K562 (cell line): ENCODE measurements around the gene DLGAP1. TPM values are rescaled to one million over a fixed set of nuclear protein-coding genes. Genes with fewer than 3 reads are reported as not detected.

Source experiments
- ATAC-seq: fragments of 200-7000 bp; cut with Tn5 transposase; 3 replicates; pipeline ENCODE4 v1.9.1; 2020; ENCODE audit warnings: moderate library complexity
- BruUV-seq: library from RNA; stranded (reverse); fragments of 400-500 nt; replicated peaks from 2 replicates; lab custom pipeline; 2021; lab: Mats Ljungman, UMichigan
- CTCF ChIA-PET: fragments of 300-600 bp; formaldehyde crosslinking; extraction: SDS; loops from one replicate; lab custom pipeline; 2021; ENCODE audit warnings: low intra/inter-chr PET ratio; lab: Yijun Ruan, JAX
- POLR2A ChIA-PET: fragments of 300-600, 350-650 bp; sonication (Branson Sonifier 250); formaldehyde crosslinking; extraction: SDS; loops from one replicate; lab custom pipeline; 2021; ENCODE audit warnings: antibody characterized with exemption, inconsistent platforms; lab: Yijun Ruan, JAX
- DNase-seq, 4 experiments: peaks; one replicate each; pipeline versions ENCODE4 v3.0.0 to v3.0.0-alpha.2; 2011 to 2018; ENCODE audit warnings: low spot score in 3 of 4, mixed read lengths in 3 of 4; ENCODE audit errors: extremely low read depth in 1 of 4
- FAIRE-seq: peaks from 2 replicates; lab custom pipeline; 2011; peaks lifted over from hg19 to GRCh38; lab: Jason Lieb, UNC
- H2AFZ ChIP-seq: 2 replicates; pipeline ENCODE4 v1.6.0; 2011; ENCODE audit warnings: low read depth, low read length, control low read depth, inconsistent platforms
- H3K27ac ChIP-seq: fragments of 200-600 bp; 3 replicates; pipeline ENCODE4 v1.8.0; 2011; ENCODE audit warnings: low read depth, mild to moderate bottlenecking, control low read depth, inconsistent platforms, low read length, moderate library complexity, mixed read lengths; ENCODE audit errors: extremely low read depth
- H3K27me3 ChIP-seq, 2 experiments: fragments of 300-600 bp in 1 of 2; 2 replicates in 1 of 2; 3 replicates in 1 of 2; pipeline versions ENCODE4 v1.6.0 to v1.8.0; 2011; ENCODE audit warnings: inconsistent platforms in 2 of 2, low read length in 2 of 2, mild to moderate bottlenecking in 1 of 2, mixed read lengths in 1 of 2, moderate library complexity in 1 of 2; ENCODE audit not compliant: control insufficient read depth in 2 of 2, insufficient read depth in 2 of 2
- H3K36me3 ChIP-seq: fragments of 300-600 bp; 3 replicates; pipeline ENCODE4 v1.8.0; 2011; ENCODE audit warnings: mild to moderate bottlenecking, low read length, inconsistent platforms; ENCODE audit not compliant: control insufficient read depth, insufficient read depth
- H3K4me1 ChIP-seq, 2 experiments: fragments of 200-600 bp in 1 of 2; replicated peaks in 1 of 2; 2 replicates in 1 of 2; 3 replicates in 1 of 2; pipeline versions ENCODE4 v1.5.1 to v1.8.0; 2011; ENCODE audit warnings: inconsistent platforms in 2 of 2, low read length in 2 of 2, mild to moderate bottlenecking in 1 of 2, mixed read lengths in 1 of 2, moderate library complexity in 1 of 2; ENCODE audit not compliant: control insufficient read depth in 2 of 2, insufficient read depth in 2 of 2
- H3K4me2 ChIP-seq: 2 replicates; pipeline ENCODE4 v1.6.1; 2011; ENCODE audit warnings: low read length, control low read depth, inconsistent platforms, mixed read lengths; ENCODE audit not compliant: insufficient read depth
- H3K4me3 ChIP-seq: fragments of 200-600 bp; sonication (generic), shearing (Covaris generic); 2 replicates; pipeline ENCODE4 v1.5.1; 2016; ENCODE audit warnings: control low read depth, inconsistent platforms
- H3K79me2 ChIP-seq: fragments of 200-600 bp; 3 replicates; pipeline ENCODE4 v1.8.0; 2011; ENCODE audit warnings: low read length, inconsistent platforms; ENCODE audit not compliant: control insufficient read depth, insufficient read depth
- H3K9ac ChIP-seq, 2 experiments: 2 replicates each; pipeline versions ENCODE4 v1.6.0 to v1.6.1; 2011; ENCODE audit warnings: low read depth in 2 of 2, low read length in 2 of 2, control low read depth in 1 of 2, inconsistent platforms in 1 of 2, mild to moderate bottlenecking in 1 of 2, mixed read lengths in 1 of 2; ENCODE audit not compliant: insufficient read depth in 1 of 2
- H3K9me1 ChIP-seq: one replicate; pipeline ENCODE4 v1.6.0; 2011; ENCODE audit warnings: inconsistent platforms, mild to moderate bottlenecking, low read length, moderate library complexity; ENCODE audit not compliant: control insufficient read depth, insufficient read depth
- H3K9me3 ChIP-seq: replicated peaks from 2 replicates; pipeline ENCODE4 v1.5.1; 2011; ENCODE audit warnings: low read depth, low read length, inconsistent platforms; ENCODE audit not compliant: control insufficient read depth, insufficient read depth
- H4K20me1 ChIP-seq: replicated peaks from 2 replicates; pipeline ENCODE4 v1.6.1; 2011; ENCODE audit warnings: low read length, inconsistent platforms, mixed read lengths; ENCODE audit not compliant: control insufficient read depth, insufficient read depth
- CREB3L1 ChIP-seq: fragments of 450-650 bp; IDR thresholded peaks from 2 replicates; pipeline ENCODE4 v1.6.1; 2014; ENCODE audit warnings: low read depth, mild to moderate bottlenecking, moderate library complexity, borderline replicate concordance
- JUNB ChIP-seq: fragments of 450-650 bp; formaldehyde crosslinking; conservative IDR thresholded peaks from 2 replicates; pipeline ENCODE4 v1.4.0; 2020; ENCODE audit warnings: mild to moderate bottlenecking
- RBFOX2 ChIP-seq: fragments of 200-400 bp; formaldehyde crosslinking; IDR thresholded peaks from 2 replicates; pipeline ENCODE4 v1.6.1; 2017; ENCODE audit warnings: low read depth, mild to moderate bottlenecking, low read length, moderate library complexity
- ZNF436 ChIP-seq: fragments of 250-450, 450-650 bp; sonication (Bioruptor Pico); formaldehyde crosslinking; IDR thresholded peaks from 2 replicates; pipeline ENCODE4 v1.7.0; 2020; ENCODE audit warnings: mild to moderate bottlenecking
- ZNF561 ChIP-seq: fragments of 450-650 bp; formaldehyde crosslinking; conservative IDR thresholded peaks from 2 replicates; pipeline ENCODE4 v1.4.0; 2020; ENCODE audit warnings: mild to moderate bottlenecking, moderate library complexity
- ZNF592 ChIP-seq: fragments of 450-650 bp; IDR thresholded peaks from 2 replicates; pipeline ENCODE4 v1.6.1; 2017; ENCODE audit warnings: antibody characterized with exemption, mild to moderate bottlenecking
- ZNF778 ChIP-seq: fragments of 450-650 bp; formaldehyde crosslinking; IDR thresholded peaks from 2 replicates; pipeline ENCODE4 v1.4.0; 2020; ENCODE audit warnings: mild to moderate bottlenecking, moderate library complexity
- WGBS: fragments of 100-300 bp; shearing (Covaris generic); methylation state at CpG from one replicate; pipeline ENCODE4 v1.1.6; 2016; ENCODE audit warnings: low coverage, mixed read lengths; ENCODE audit not compliant: insufficient coverage; ENCODE audit errors: missing lambda C conversion rate; 5-methylcytosine and 5-hydroxymethylcytosine counted together
- in situ Hi-C: fragments of 300-500 bp; cut with MboI; formaldehyde crosslinking; loops from 4 replicates; pipeline ENCODE4 v1.15.0; 2018; ENCODE audit warnings: inconsistent platforms, mixed read lengths
- intact Hi-C: fragments of 100-400 bp; cut with micrococcal nuclease; formaldehyde crosslinking; loops from 2 replicates; pipeline ENCODE4 v1.14.2; 2022
- polyA plus RNA-seq, 8 experiments: library from polyadenylated mRNA; depleted of rRNA in 4 of 8; stranded (reverse) in 5 of 8; unstranded in 3 of 8; fragments of >200 nt; fragmentation: Nextera tagmentation in 2 of 8; fragmentation: Illumina TruSeq in 1 of 8; extraction: Ambion mirVana in 2 of 8; extraction: Trizol in 1 of 8; gene quantifications; 2 replicates each; pipeline versions ENCODE4 v1.2.1 to v1.2.3, GENCODE V29; 2011 to 2014; ENCODE audit warnings: inconsistent platforms in 1 of 8, missing spikeins in 1 of 8
- total RNA-seq, 7 experiments: library from RNA; depleted of rRNA in 6 of 7; stranded (reverse); fragments of >200 nt in 6 of 7; fragmentation: Illumina TruSeq in 2 of 7; extraction: Trizol in 2 of 7; gene quantifications; 2 replicates each; pipeline versions ENCODE4 v1.2.1 to v1.2.3, GENCODE V29; 2011 to 2021; ENCODE audit warnings: low replicate concordance in 1 of 7
- TF ChIP-seq, protein P1 (sequence below), 2 experiments: fragments of 450-650 bp in 1 of 2; sonication (generic) in 1 of 2; formaldehyde crosslinking in 1 of 2; IDR thresholded peaks in 1 of 2; conservative IDR thresholded peaks in 1 of 2; 2 replicates each; pipeline versions ENCODE4 v1.6.1 to v1.8.1; 2016 to 2023; ENCODE audit warnings: mild to moderate bottlenecking in 2 of 2, moderate library complexity in 2 of 2, inconsistent platforms in 1 of 2, missing genetic modification reagents in 1 of 2

The DLGAP1 gene
- total and polyA plus RNA-seq, 9 of the 15 experiments (the other 6 are each of a cell fraction or from before 2014, with no cell fraction given) = 0.04 to 0.22 (median 0.08) TPM

GRCh38 chr18:4270016-4270415, 185.1 kb downstream of the DLGAP1 start:
- Histone ChIP-seq H3K9me1 (no peaks in the 10 kb centered on the region), H3K4me1 (no peaks in the 10 kb centered on the region), H3K79me2 (no peaks in the 10 kb centered on the region), H2AFZ (no peak overlapping the region), H3K4me2 (no peak overlapping the region)
- WGBS = 2% methylated on average over 3 of the region's 3 CpGs
- POLR2A ChIA-PET = no interaction called here
- no peak for ATAC-seq
- TF ChIP-seq RBFOX2 = no peak
- no peak for TF ChIP-seq ZNF436
- TF ChIP-seq, all 486 proteins: peak for 0
- Histone ChIP-seq H4K20me1 (no peaks in the 10 kb centered on the region), H3K9me3 (no peaks in the 10 kb centered on the region), H3K9ac (no peak overlapping the region), H3K27ac (no peak overlapping the region), H3K4me3 (no peak overlapping the region), H3K27me3 (no peaks in the 10 kb centered on the region), H3K36me3 (no peaks in the 10 kb centered on the region)
- FAIRE-seq (no peak), DNase-seq (no peak)
- in situ Hi-C loops = no loop called here
- CTCF ChIA-PET = no interaction called here
- BruUV-seq = no TSS peak
- intact Hi-C loops = no loop called here

DNA sequence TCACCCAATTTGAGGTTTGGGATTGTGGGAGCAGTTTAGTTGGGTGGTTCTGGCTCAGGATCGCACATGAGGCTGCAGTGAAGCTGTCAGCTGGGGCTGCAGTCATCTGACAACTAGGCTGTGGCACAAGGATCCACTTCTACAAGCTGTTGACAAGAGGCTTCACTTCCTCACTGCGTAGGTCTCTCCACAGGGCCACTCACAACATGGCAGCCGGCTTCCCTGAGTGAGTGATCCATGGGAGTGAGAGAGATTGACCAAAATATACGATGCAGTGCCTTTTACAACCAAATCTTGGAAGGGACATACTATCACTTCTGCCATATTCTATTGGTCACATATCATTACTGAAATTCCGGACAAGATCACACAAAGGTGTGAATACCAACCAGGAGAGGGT, 187.5 kb downstream of the DLGAP1 start:
- FAIRE-seq (no peak), DNase-seq (no peak), ATAC-seq (no peak)
- ChIA-PET POLR2A (no interaction called here), CTCF (no interaction called here)
- Histone ChIP-seq H3K4me3 (no peak overlapping the region), H4K20me1 (no peaks in the 10 kb centered on the region), H3K9ac (no peak overlapping the region), H3K79me2 (no peaks in the 10 kb centered on the region), H3K27ac (no peak overlapping the region), H3K9me1 (no peaks in the 10 kb centered on the region), H3K9me3 (peaks cover 3% of the 10 kb centered on the region; the same call in 1 of the 2 replicates), H2AFZ (no peak overlapping the region), H3K27me3 (no peaks in the 10 kb centered on the region), H3K4me2 (no peak overlapping the region), H3K4me1 (no peaks in the 10 kb centered on the region), H3K36me3 (no peaks in the 10 kb centered on the region)
- in situ Hi-C loops (no loop called here), intact Hi-C loops (no loop called here)
- no TSS peak for BruUV-seq
- 2% methylated on average over 5 of the region's 5 CpGs for WGBS
- TF ChIP-seq ZNF778 (CRISPR knock-in tag) = no peak
- no peak for TF ChIP-seq ZNF592
- TF ChIP-seq ZNF561 = no peak
- TF ChIP-seq JUNB (CRISPR knock-in tag) = no peak
- TF ChIP-seq CREB3L1 = no peak
- TF ChIP-seq, protein P1, sequence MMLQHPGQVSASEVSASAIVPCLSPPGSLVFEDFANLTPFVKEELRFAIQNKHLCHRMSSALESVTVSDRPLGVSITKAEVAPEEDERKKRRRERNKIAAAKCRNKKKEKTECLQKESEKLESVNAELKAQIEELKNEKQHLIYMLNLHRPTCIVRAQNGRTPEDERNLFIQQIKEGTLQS (IDR thresholded peaks at IDR 0.05) = no peak
- TF ChIP-seq, protein P1 (CRISPR knock-in tag; conservative IDR thresholded peaks at IDR 0.05) = no peak
